Ascending aorta (tissue), 2 donors: ENCODE data around the gene GAB2. TPM values are rescaled to one million over a fixed set of nuclear protein-coding genes. Genes with fewer than 3 reads are reported as not detected.

Experiments used
- DNase-seq, 2 donors: peaks; one replicate each; pipeline ENCODE4 v3.0.0-alpha.2; 2019; ENCODE audit warnings: low spot score in 2 of 2
- H3K27ac ChIP-seq, 2 donors: fragments of 200-600 bp; sonication (generic); one replicate each; pipeline ENCODE4 v1.5.1; 2016 to 2017; ENCODE audit warnings: mild to moderate bottlenecking in 1 of 2
- H3K27me3 ChIP-seq: fragments of 200-600 bp; sonication (generic); one replicate; pipeline ENCODE4 v1.5.1; 2017
- H3K36me3 ChIP-seq, 2 donors: fragments of 200-600 bp; sonication (generic); one replicate each; pipeline ENCODE4 v1.5.1; 2016
- H3K4me1 ChIP-seq, 2 donors: fragments of 200-600 bp; sonication (generic); one replicate each; pipeline ENCODE4 v1.5.1; 2016 to 2017; ENCODE audit warnings: mild to moderate bottlenecking in 1 of 2
- H3K4me3 ChIP-seq, 2 donors: fragments of 200-600 bp; sonication (generic); one replicate each; pipeline ENCODE4 v1.5.1; 2016 to 2017; ENCODE audit warnings: mild to moderate bottlenecking in 1 of 2
- H3K9me3 ChIP-seq, 2 donors: fragments of 200-600 bp; sonication (generic); one replicate each; pipeline ENCODE4 v1.5.1; 2016
- intact Hi-C: fragments of 100-400 bp; cut with DNase I; formaldehyde crosslinking; loops from one replicate; pipeline ENCODE4 v1.15.1; 2023
- total RNA-seq: library from RNA; depleted of rRNA; stranded (reverse); fragments of >200 nt; gene quantifications from one replicate; pipeline ENCODE4 v1.1.0, GENCODE V29; 2016
- TF ChIP-seq, protein P1 (sequence below), 3 experiments: fragments of 200-600 bp in 2 of 3; fragments of 450-650 bp in 1 of 3; sonication (generic) in 2 of 3; IDR thresholded peaks; one replicate each; pipeline ENCODE4 v1.5.1; 2016 to 2019; ENCODE audit warnings: antibody characterized with exemption in 3 of 3, mild to moderate bottlenecking in 1 of 3, moderate library complexity in 1 of 3

Gene GAB2
- total RNA-seq, 1 donor from 2014 or later, result 21.6 TPM

DNA sequence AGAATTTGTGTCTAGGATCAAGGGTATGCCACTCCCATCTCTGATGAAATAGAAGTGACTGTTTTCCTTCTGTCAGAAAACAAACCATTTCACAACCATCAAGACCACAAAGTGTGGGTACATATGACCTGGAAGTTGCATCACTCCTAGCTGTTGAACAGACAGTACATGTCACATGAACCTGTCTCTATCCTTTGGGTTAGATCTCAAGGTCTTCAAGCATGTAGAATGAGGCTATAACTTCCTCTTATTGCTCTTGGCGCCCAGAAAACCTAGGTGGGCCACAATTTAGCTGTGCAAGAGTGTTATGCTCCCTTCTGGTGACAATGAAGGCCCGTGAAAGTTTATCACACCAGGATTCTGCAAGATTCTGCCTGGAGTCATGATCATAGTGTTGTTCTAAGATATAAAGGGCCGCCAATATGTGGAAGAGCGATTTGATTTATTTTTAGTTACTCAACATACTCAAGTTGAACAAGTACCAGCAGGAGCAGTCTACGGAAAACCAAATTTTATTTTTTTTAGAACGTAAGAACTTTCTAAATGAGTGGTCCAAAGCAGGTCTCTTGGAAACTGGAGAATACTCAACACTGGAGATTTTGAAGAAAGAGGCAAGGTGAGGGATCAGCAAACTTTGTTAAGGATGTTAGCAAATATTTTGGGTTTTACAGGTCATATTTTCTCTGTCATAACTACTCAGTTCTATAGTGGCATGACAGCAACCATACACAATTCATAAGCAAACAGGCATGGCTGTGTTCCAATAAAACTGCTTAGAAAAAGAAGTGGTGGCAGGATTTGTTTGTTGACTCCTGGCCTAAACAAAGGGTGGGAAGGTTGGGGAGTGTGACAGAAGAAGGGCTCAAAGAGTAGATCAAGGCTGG is 127.1 kb downstream of the GAB2 start:
- peak overlapping the region in 1 of 2 donors; percentile 32 for H3K27ac ChIP-seq
- no peak overlapping the region for H3K4me3 ChIP-seq
- TF ChIP-seq, protein P1, sequence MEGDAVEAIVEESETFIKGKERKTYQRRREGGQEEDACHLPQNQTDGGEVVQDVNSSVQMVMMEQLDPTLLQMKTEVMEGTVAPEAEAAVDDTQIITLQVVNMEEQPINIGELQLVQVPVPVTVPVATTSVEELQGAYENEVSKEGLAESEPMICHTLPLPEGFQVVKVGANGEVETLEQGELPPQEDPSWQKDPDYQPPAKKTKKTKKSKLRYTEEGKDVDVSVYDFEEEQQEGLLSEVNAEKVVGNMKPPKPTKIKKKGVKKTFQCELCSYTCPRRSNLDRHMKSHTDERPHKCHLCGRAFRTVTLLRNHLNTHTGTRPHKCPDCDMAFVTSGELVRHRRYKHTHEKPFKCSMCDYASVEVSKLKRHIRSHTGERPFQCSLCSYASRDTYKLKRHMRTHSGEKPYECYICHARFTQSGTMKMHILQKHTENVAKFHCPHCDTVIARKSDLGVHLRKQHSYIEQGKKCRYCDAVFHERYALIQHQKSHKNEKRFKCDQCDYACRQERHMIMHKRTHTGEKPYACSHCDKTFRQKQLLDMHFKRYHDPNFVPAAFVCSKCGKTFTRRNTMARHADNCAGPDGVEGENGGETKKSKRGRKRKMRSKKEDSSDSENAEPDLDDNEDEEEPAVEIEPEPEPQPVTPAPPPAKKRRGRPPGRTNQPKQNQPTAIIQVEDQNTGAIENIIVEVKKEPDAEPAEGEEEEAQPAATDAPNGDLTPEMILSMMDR (IDR thresholded peaks at IDR 0.05), result no peak
- no peaks in the 10 kb centered on the region for H3K4me1 ChIP-seq
- DNase-seq, result peak in 1 of 2 donors; percentile 72
- no peaks in the 10 kb centered on the region for H3K36me3 ChIP-seq
- H3K9me3 ChIP-seq, result peaks cover 0 to 10% of the 10 kb centered on the region in 2 donors
- H3K27me3 ChIP-seq, result no peaks in the 10 kb centered on the region
- intact Hi-C loops, result no loop called here

DNA sequence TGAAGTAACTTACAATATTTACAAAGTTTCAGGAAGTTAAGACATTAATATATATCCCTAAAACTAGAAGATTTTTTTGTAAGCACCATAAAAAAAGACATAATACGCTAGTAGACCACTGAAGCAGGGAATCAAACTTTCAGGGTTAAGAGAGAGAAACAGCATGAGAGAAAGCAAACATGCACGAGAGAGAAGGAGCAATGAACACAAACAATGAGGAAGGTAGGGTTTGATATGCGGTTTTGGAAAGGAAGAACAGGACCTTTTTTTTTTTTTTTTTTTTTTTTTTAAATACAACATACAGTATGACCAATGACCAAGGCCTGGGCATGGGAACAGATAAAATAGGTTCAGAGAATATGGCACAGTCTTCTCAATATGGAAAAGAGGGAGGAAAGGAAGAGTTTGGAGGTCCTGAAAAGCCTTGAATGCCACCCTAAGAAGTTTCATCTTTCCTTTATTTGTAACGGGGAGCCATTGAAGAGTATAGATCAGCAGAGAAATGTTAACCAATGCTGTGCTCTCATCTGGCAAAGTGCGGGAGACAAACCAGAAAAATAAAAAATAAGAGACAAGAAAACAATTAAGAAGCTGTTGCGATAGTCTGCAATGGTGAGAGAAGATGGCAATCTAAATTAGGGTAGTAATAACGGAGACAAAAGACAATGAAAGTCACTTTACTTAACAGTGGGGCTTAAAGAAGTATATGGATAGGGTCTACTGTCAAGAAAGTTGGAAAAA is 127.9 kb downstream of the GAB2 start:
- peaks cover 0 to 10% of the 10 kb centered on the region in 2 donors for H3K9me3 ChIP-seq
- no peaks in the 10 kb centered on the region for H3K27me3 ChIP-seq
- TF ChIP-seq, protein P1 (IDR thresholded peaks at IDR 0.05), result no peak
- no peak for DNase-seq
- H3K27ac ChIP-seq, result no peak overlapping the region
- H3K36me3 ChIP-seq, result no peaks in the 10 kb centered on the region
- intact Hi-C loops, result no loop called here
- no peak overlapping the region for H3K4me3 ChIP-seq
- no peaks in the 10 kb centered on the region for H3K4me1 ChIP-seq

DNA sequence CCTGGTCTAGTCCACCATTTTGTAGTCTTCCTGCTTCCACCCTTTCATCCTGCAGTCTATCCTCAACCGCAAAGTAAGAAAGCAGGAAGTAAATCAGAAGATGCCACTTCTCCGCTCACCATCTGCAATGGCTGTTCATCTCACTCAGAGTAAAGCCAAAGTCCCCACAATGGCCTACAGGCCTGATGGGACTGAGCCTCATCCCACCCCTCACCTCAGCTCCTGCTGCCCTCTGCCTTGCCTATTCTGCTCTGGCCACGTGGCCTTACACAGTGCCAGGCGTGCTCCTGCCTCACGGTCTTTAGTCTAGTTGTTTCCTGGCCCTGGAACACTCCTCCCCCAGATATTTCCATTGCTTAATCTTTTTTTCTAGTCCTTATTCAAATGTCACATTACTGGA is 133.4 kb downstream of the GAB2 start:
- Histone ChIP-seq H3K27me3 (no peaks in the 10 kb centered on the region), H3K9me3 (peaks cover 0 to 10% of the 10 kb centered on the region in 2 donors), H3K4me3 (no peak overlapping the region), H3K4me1 (peaks cover 0 to 4% of the 10 kb centered on the region in 2 donors), H3K36me3 (peaks cover 8 to 17% of the 10 kb centered on the region in 2 donors), H3K27ac (no peak overlapping the region)
- intact Hi-C loops, result no loop called here
- TF ChIP-seq, protein P1 (IDR thresholded peaks at IDR 0.05), result no peak
- no peak for DNase-seq

DNA sequence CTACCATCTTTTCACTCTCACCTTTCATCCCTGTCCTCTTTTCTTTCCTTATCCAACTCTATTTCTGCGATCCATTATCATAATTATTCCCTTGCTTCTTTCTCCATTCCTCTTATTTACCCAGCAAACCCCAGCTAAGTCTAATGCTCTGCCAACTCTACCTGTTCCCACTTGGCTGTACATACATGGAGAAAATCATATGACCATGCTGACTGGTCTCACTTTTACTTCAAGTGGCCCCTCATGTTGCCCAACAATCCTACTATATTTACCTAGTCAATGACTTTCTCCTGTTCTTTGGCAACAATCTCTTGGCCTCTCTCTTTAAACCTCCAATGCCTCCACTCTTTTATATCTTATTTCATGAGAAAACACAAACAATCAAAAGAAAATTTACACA is 134.8 kb downstream of the GAB2 start:
- intact Hi-C loops, result no loop called here
- DNase-seq, result no peak
- Histone ChIP-seq H3K27me3 (no peaks in the 10 kb centered on the region), H3K27ac (no peak overlapping the region), H3K9me3 (no peaks in the 10 kb centered on the region), H3K4me1 (peaks cover 0 to 4% of the 10 kb centered on the region in 2 donors), H3K36me3 (peaks cover 8 to 17% of the 10 kb centered on the region in 2 donors), H3K4me3 (no peak overlapping the region)
- TF ChIP-seq, protein P1 (IDR thresholded peaks at IDR 0.05), result no peak

DNA sequence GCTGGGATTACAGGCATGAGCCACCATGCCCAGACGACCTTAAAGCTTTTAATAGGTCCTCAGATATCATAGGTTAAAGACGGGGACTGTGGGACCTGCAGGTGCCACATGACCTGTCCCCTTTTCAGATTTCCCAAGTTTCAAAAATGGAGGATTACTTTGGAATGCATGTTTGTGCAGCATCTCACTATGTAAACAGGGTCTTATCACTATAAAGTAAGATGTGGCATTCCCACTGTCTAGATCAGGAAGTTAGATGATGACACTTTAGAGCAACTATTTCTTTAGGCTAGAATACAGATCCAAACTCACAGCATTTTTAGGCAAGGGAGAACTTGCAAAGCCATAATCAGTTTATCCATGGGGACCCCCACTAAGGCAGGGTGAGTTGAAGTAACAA is 136.1 kb downstream of the GAB2 start:
- Histone ChIP-seq H3K4me3 (no peak overlapping the region), H3K9me3 (no peaks in the 10 kb centered on the region), H3K36me3 (peaks cover 8 to 17% of the 10 kb centered on the region in 2 donors), H3K27me3 (no peaks in the 10 kb centered on the region), H3K4me1 (peaks cover 0 to 8% of the 10 kb centered on the region in 2 donors), H3K27ac (no peak overlapping the region)
- intact Hi-C loops, result no loop called here
- no peak for DNase-seq
- TF ChIP-seq, protein P1 (IDR thresholded peaks at IDR 0.05), result no peak
